ENCODE data around the gene EOMES. TPM values are rescaled to one million over a fixed set of nuclear protein-coding genes. Genes with fewer than 3 reads are reported as not detected.

Gene EOMES
- total RNA-seq, 2 experiments from 2014 or later = 0.50 to 0.97 TPM

GRCh38 chr3:27677565-27677964 lies 44.6 kb downstream of the EOMES start:
- no peaks in the 10 kb centered on the region for H3K36me3 Mint-ChIP-seq
- DNase-seq = no peak
- peaks cover 6% of the 10 kb centered on the region for H3K4me1 Mint-ChIP-seq
- no peak overlapping the region for H3K27ac Mint-ChIP-seq
- no peak overlapping the region for H3K4me3 Mint-ChIP-seq
- H3K27me3 Mint-ChIP-seq = no peaks in the 10 kb centered on the region
- H3K9me3 Mint-ChIP-seq = no peaks in the 10 kb centered on the region

GRCh38 chr3:27675287-27675686 lies 46.8 kb downstream of the EOMES start:
- Mint-ChIP-seq H3K9me3 (no peaks in the 10 kb centered on the region), H3K27ac (no peak overlapping the region), H3K27me3 (no peaks in the 10 kb centered on the region)

GRCh38 chr3:27673701-27674100 lies 48.4 kb downstream of the EOMES start:
- Mint-ChIP-seq H3K9me3 (no peaks in the 10 kb centered on the region), H3K27me3 (no peaks in the 10 kb centered on the region), H3K27ac (no peak overlapping the region), H3K4me1 (peaks cover 2% of the 10 kb centered on the region), H3K36me3 (no peaks in the 10 kb centered on the region), H3K4me3 (no peak overlapping the region)
- no peak for DNase-seq

More at GRCh38 chr3:27675287-27675686, 46.8 kb downstream of the EOMES start:
- no peak for DNase-seq
- H3K4me3 Mint-ChIP-seq = no peak overlapping the region
- H3K4me1 Mint-ChIP-seq = peaks cover 2% of the 10 kb centered on the region
- H3K36me3 Mint-ChIP-seq = no peaks in the 10 kb centered on the region

DNA sequence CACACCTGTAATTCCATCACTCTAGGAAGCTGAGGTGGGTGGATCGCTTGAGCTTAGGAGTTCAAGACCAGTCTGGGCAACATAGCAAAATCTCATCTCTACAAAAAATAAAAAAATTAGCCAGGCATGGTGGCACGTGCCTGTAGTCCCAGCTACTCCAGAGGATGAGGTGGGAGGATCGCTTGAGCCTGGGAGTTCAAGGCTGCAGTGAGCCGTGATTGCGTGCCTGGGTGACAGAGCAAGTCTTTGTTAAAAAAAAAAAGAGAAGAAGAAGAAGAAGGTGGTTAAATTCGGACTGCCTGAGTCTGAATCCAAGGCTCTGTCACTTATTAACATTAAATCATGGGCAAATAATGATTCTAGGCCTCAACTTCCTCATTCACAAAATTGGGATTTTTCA lies 51.0 kb downstream of the EOMES start:
- no peaks in the 10 kb centered on the region for H3K9me3 Mint-ChIP-seq
- no peak for DNase-seq
- no peak overlapping the region for H3K4me3 Mint-ChIP-seq
- H3K4me1 Mint-ChIP-seq = peaks cover 5% of the 10 kb centered on the region
- H3K27me3 Mint-ChIP-seq = no peaks in the 10 kb centered on the region
- H3K27ac Mint-ChIP-seq = no peak overlapping the region
- no peaks in the 10 kb centered on the region for H3K36me3 Mint-ChIP-seq

DNA sequence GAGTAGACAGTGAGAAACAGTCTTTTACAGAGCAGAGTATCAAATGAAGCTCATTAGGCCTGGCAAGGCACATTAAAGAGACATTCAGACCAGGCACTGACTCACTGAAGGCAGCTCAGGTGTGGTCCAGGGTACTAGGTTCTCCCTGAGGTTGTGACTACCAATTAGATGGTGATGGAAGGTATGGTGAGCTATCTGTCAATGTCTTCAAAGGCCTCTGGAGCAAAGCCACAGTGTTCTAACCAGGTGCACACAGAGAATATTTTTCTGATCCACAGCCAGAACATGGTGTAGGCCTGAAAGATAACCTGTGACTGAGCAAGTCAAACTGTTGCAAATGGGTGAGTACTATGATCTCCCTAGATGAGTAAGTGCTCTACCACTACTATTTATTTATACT lies 51.5 kb downstream of the EOMES start:
- Mint-ChIP-seq H3K4me1 (peaks cover 5% of the 10 kb centered on the region), H3K36me3 (no peaks in the 10 kb centered on the region), H3K27me3 (no peaks in the 10 kb centered on the region), H3K27ac (no peak overlapping the region), H3K4me3 (no peak overlapping the region), H3K9me3 (no peaks in the 10 kb centered on the region)
- no peak for DNase-seq

DNA sequence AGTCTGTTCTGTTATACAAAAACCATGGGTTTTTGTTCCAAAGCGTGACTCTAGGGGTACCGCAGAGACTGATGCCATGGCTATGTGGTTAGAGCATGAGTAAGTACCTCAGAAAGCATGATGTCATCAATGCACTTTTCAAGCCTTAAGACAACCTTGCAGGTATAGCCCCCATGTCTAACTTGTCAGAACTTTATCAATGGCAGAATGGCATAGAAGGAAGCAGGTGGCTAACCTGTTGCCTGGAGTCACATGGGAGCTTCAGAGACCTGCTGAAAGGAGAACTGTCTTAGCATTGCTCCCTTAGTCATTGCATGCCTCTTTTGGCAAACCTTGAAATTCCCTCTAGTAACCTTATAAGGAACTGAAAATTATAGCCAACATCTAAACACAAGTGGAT lies 52.5 kb downstream of the EOMES start:
- Mint-ChIP-seq H3K27me3 (no peaks in the 10 kb centered on the region), H3K36me3 (no peaks in the 10 kb centered on the region), H3K27ac (no peak overlapping the region), H3K9me3 (no peaks in the 10 kb centered on the region), H3K4me1 (peaks cover 5% of the 10 kb centered on the region), H3K4me3 (no peak overlapping the region)
- DNase-seq = no peak

- Mint-ChIP-seq H3K27me3 (no peaks in the 10 kb centered on the region), H3K27ac (no peak overlapping the region), H3K9me3 (no peaks in the 10 kb centered on the region), H3K4me3 (no peak overlapping the region), H3K36me3 (no peaks in the 10 kb centered on the region), H3K4me1 (peaks cover 5% of the 10 kb centered on the region)
- DNase-seq = no peak
Observed at GRCh38 chr3:27667751-27668150, 54.4 kb downstream of the EOMES start.

- Mint-ChIP-seq H3K36me3 (no peaks in the 10 kb centered on the region), H3K9me3 (no peaks in the 10 kb centered on the region), H3K27me3 (peaks cover 3% of the 10 kb centered on the region), H3K4me3 (no peak overlapping the region), H3K4me1 (peaks cover 5% of the 10 kb centered on the region), H3K27ac (no peak overlapping the region)
- DNase-seq = no peak
Observed at GRCh38 chr3:27666708-27667107, 55.4 kb downstream of the EOMES start.

DNA sequence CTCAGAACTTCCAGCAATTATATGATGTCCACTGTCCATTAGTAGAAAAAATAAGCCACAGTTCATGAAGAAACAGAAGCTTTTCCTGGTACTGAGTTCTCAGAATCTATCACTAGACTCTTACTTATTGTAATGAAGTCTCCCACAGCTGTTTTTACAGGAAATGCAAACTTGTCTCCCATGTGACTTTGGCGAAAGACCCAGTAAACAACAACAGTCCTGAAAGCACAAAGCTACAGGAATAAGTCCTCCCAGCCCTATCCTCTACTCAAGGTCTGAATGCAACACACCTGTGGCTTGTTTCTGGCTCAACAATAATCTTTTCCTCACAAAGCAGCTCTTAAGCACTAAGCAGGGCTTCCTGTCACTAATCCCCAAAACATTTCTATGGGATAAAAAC lies 55.9 kb downstream of the EOMES start:
- no peaks in the 10 kb centered on the region for H3K9me3 Mint-ChIP-seq
- H3K36me3 Mint-ChIP-seq = no peaks in the 10 kb centered on the region
- H3K27me3 Mint-ChIP-seq = peaks cover 6% of the 10 kb centered on the region
- H3K4me3 Mint-ChIP-seq = no peak overlapping the region
- no peak overlapping the region for H3K27ac Mint-ChIP-seq
- no peak for DNase-seq
- peaks cover 5% of the 10 kb centered on the region for H3K4me1 Mint-ChIP-seq

Other genes starting within 250 kb of the EOMES start
- gene SLC4A7, start 237.9 kb downstream of the EOMES start, total RNA-seq = 10 to 100 TPM; 41.8 to 45.7 TPM